ENCODE results near the gene ST6GALNAC3.
"Not testable (repeated sequence)": the region's sequence is repeated elsewhere in the genome, so short reads cannot be mapped to it uniquely, and the experiment has no call there.

ST6GALNAC3 gene

GRCh38 chr1:76218888-76219287 lies 144.3 kb downstream of the ST6GALNAC3 start:
- H3K27me3 Mint-ChIP-seq: no peaks in the 10 kb centered on the region
- no peak overlapping the region for H3K4me3 Mint-ChIP-seq
- H3K9me3 Mint-ChIP-seq: no peaks in the 10 kb centered on the region
- peaks cover 11% of the 10 kb centered on the region for H3K4me1 Mint-ChIP-seq
- H3K27ac Mint-ChIP-seq: no peak overlapping the region
- H3K36me3 Mint-ChIP-seq: no peaks in the 10 kb centered on the region

GRCh38 chr1:76219366-76219818 lies 144.8 kb downstream of the ST6GALNAC3 start:
- Mint-ChIP-seq H3K9me3 (no peaks in the 10 kb centered on the region), H3K4me3 (no peak overlapping the region), H3K36me3 (no peaks in the 10 kb centered on the region), H3K27ac (no peak overlapping the region), H3K27me3 (no peaks in the 10 kb centered on the region), H3K4me1 (peaks cover 11% of the 10 kb centered on the region)

GRCh38 chr1:76224752-76225151 lies 150.2 kb downstream of the ST6GALNAC3 start:
- no peaks in the 10 kb centered on the region for H3K9me3 Mint-ChIP-seq
- H3K36me3 Mint-ChIP-seq: no peaks in the 10 kb centered on the region
- H3K4me1 Mint-ChIP-seq: peaks cover 24% of the 10 kb centered on the region
- H3K4me3 Mint-ChIP-seq: no peak overlapping the region
- no peak overlapping the region for H3K27ac Mint-ChIP-seq
- no peaks in the 10 kb centered on the region for H3K27me3 Mint-ChIP-seq

- H3K27ac Mint-ChIP-seq: no peak overlapping the region
Observed at GRCh38 chr1:76225526-76225925, 151.0 kb downstream of the ST6GALNAC3 start.

GRCh38 chr1:76227621-76228020 lies 153.1 kb downstream of the ST6GALNAC3 start:
- H3K36me3 Mint-ChIP-seq: no peaks in the 10 kb centered on the region
- H3K4me3 Mint-ChIP-seq: no peak overlapping the region
- no peak overlapping the region for H3K27ac Mint-ChIP-seq
- H3K4me1 Mint-ChIP-seq: peaks cover 21% of the 10 kb centered on the region
- no peaks in the 10 kb centered on the region for H3K9me3 Mint-ChIP-seq
- H3K27me3 Mint-ChIP-seq: no peaks in the 10 kb centered on the region

More at GRCh38 chr1:76225526-76225925, 151.0 kb downstream of the ST6GALNAC3 start:
- Mint-ChIP-seq H3K4me1 (peaks cover 21% of the 10 kb centered on the region), H3K4me3 (no peak overlapping the region), H3K9me3 (no peaks in the 10 kb centered on the region), H3K27me3 (no peaks in the 10 kb centered on the region), H3K36me3 (no peaks in the 10 kb centered on the region)

GRCh38 chr1:76229279-76230005 lies 154.9 kb downstream of the ST6GALNAC3 start:
- Mint-ChIP-seq H3K9me3 (no peaks in the 10 kb centered on the region), H3K4me1 (peaks cover 21% of the 10 kb centered on the region), H3K36me3 (no peaks in the 10 kb centered on the region), H3K27me3 (no peaks in the 10 kb centered on the region), H3K27ac (no peak overlapping the region), H3K4me3 (no peak overlapping the region)

GRCh38 chr1:76230842-76231281 lies 156.3 kb downstream of the ST6GALNAC3 start:
- Mint-ChIP-seq H3K36me3 (no peaks in the 10 kb centered on the region), H3K4me3 (no peak overlapping the region), H3K4me1 (peaks cover 21% of the 10 kb centered on the region), H3K27me3 (no peaks in the 10 kb centered on the region), H3K9me3 (no peaks in the 10 kb centered on the region), H3K27ac (no peak overlapping the region)

GRCh38 chr1:76231320-76231719 lies 156.8 kb downstream of the ST6GALNAC3 start:
- H3K27me3 Mint-ChIP-seq: no peaks in the 10 kb centered on the region
- H3K27ac Mint-ChIP-seq: no peak overlapping the region
- H3K9me3 Mint-ChIP-seq: no peaks in the 10 kb centered on the region

GRCh38 chr1:76232666-76233065 lies 158.1 kb downstream of the ST6GALNAC3 start:
- H3K27ac Mint-ChIP-seq: no peak overlapping the region
- peaks cover 20% of the 10 kb centered on the region for H3K4me1 Mint-ChIP-seq
- no peaks in the 10 kb centered on the region for H3K9me3 Mint-ChIP-seq
- no peaks in the 10 kb centered on the region for H3K27me3 Mint-ChIP-seq
- no peak overlapping the region for H3K4me3 Mint-ChIP-seq
- no peaks in the 10 kb centered on the region for H3K36me3 Mint-ChIP-seq

More at GRCh38 chr1:76231320-76231719, 156.8 kb downstream of the ST6GALNAC3 start:
- Mint-ChIP-seq H3K36me3 (no peaks in the 10 kb centered on the region), H3K4me3 (no peak overlapping the region), H3K4me1 (peaks cover 21% of the 10 kb centered on the region)

- no peak overlapping the region for H3K27ac Mint-ChIP-seq
- H3K27me3 Mint-ChIP-seq: no peaks in the 10 kb centered on the region
- H3K4me3 Mint-ChIP-seq: no peak overlapping the region
- no peaks in the 10 kb centered on the region for H3K36me3 Mint-ChIP-seq
- peaks cover 6% of the 10 kb centered on the region for H3K4me1 Mint-ChIP-seq
- no peaks in the 10 kb centered on the region for H3K9me3 Mint-ChIP-seq
Observed at GRCh38 chr1:76234061-76234460, 159.5 kb downstream of the ST6GALNAC3 start.

- Mint-ChIP-seq H3K36me3 (no peaks in the 10 kb centered on the region), H3K4me1 (peaks cover 3% of the 10 kb centered on the region), H3K9me3 (no peaks in the 10 kb centered on the region), H3K4me3 (no peak overlapping the region), H3K27ac (no peak overlapping the region), H3K27me3 (no peaks in the 10 kb centered on the region)
Observed at GRCh38 chr1:76237211-76237610, 162.7 kb downstream of the ST6GALNAC3 start.

GRCh38 chr1:76238094-76238628 lies 163.6 kb downstream of the ST6GALNAC3 start:
- Mint-ChIP-seq H3K27me3 (no peaks in the 10 kb centered on the region), H3K36me3 (no peaks in the 10 kb centered on the region), H3K9me3 (no peaks in the 10 kb centered on the region), H3K27ac (no peak overlapping the region), H3K4me3 (no peak overlapping the region), H3K4me1 (peaks cover 3% of the 10 kb centered on the region)

- H3K4me1 Mint-ChIP-seq: peaks cover 3% of the 10 kb centered on the region
- H3K36me3 Mint-ChIP-seq: peaks cover 3% of the 10 kb centered on the region
- H3K27me3 Mint-ChIP-seq: no peaks in the 10 kb centered on the region
- H3K9me3 Mint-ChIP-seq: peaks cover 7% of the 10 kb centered on the region
- H3K4me3 Mint-ChIP-seq: no peak overlapping the region
- no peak overlapping the region for H3K27ac Mint-ChIP-seq
Observed at GRCh38 chr1:76239470-76239918, 164.9 kb downstream of the ST6GALNAC3 start.

GRCh38 chr1:76240316-76240715 lies 165.8 kb downstream of the ST6GALNAC3 start:
- no peak overlapping the region for H3K27ac Mint-ChIP-seq
- no peak overlapping the region for H3K4me3 Mint-ChIP-seq
- peaks cover 6% of the 10 kb centered on the region for H3K4me1 Mint-ChIP-seq
- no peaks in the 10 kb centered on the region for H3K27me3 Mint-ChIP-seq
- peaks cover 8% of the 10 kb centered on the region for H3K9me3 Mint-ChIP-seq
- peaks cover 5% of the 10 kb centered on the region for H3K36me3 Mint-ChIP-seq

- H3K27ac Mint-ChIP-seq, H3K36me3 Mint-ChIP-seq, H3K27me3 Mint-ChIP-seq, H3K9me3 Mint-ChIP-seq, H3K4me3 Mint-ChIP-seq: not testable (repeated sequence)
- H3K4me1 Mint-ChIP-seq: peaks cover 20% of the 10 kb centered on the region
Observed at GRCh38 chr1:76242587-76242986, 168.0 kb downstream of the ST6GALNAC3 start.

- Mint-ChIP-seq H3K4me1 (peaks cover 33% of the 10 kb centered on the region), H3K27me3 (no peaks in the 10 kb centered on the region), H3K27ac (no peak overlapping the region), H3K4me3 (no peak overlapping the region), H3K9me3 (peaks cover 8% of the 10 kb centered on the region), H3K36me3 (peaks cover 5% of the 10 kb centered on the region)
Observed at GRCh38 chr1:76247261-76247852, 172.8 kb downstream of the ST6GALNAC3 start.

Data from activated naive CD4-positive, alpha-beta T cell treated with anti-CD3 and anti-CD28 coated beads, Interleukin-2, amount 50 U/mL, for 24 hours (primary cell).